ENCODE results near the gene CFAP100. TPM values are rescaled to one million over a fixed set of nuclear protein-coding genes. Genes with fewer than 3 reads are reported as not detected.

CFAP100 gene
- total RNA-seq, 1 experiment from 2014 or later = not detected

- Histone ChIP-seq H4K20me1 (ENCODE audit: insufficient read depth) (no peaks in the 10 kb centered on the region), H3K4me2 (ENCODE audit: low read length) (no peak overlapping the region), H3K36me3 (ENCODE audit: control insufficient read depth in 1 of 2, insufficient read depth in 2 of 2, low read length in 2 of 2) (no peaks in the 10 kb centered on the region), H3K27ac (ENCODE audit: low read depth, low read length) (no peak overlapping the region), H2AFZ (ENCODE audit: low read depth, low read length, poor library complexity, severe bottlenecking) (no peak overlapping the region), H3K4me1 (ENCODE audit: control insufficient read depth in 1 of 2, insufficient read depth in 2 of 2, low read length in 2 of 2) (no peaks in the 10 kb centered on the region), H3K27me3 (ENCODE audit: insufficient read depth, low read length) (no peaks in the 10 kb centered on the region), H3K4me3 (replicated peaks in 1 of 2; ENCODE audit: low read depth in 1 of 2, low read length in 2 of 2) (no peak overlapping the region), H3K79me2 (ENCODE audit: insufficient read depth, low read length) (no peaks in the 10 kb centered on the region), H3K9ac (ENCODE audit: low read length) (no peak overlapping the region), H3K9me3 (ENCODE audit: control insufficient read depth in 1 of 2, insufficient read depth in 1 of 2, low read depth in 1 of 2, low read length in 2 of 2) (no peaks in the 10 kb centered on the region), H3K9me2 (ENCODE audit: insufficient read depth) (no peaks in the 10 kb centered on the region)
- DNase-seq (ENCODE audit: low read depth, low spot score) = no peak
- TF ChIP-seq YY1 (IDR thresholded peaks at IDR 0.05; ENCODE audit: extremely low read depth, insufficient replicate concordance, low read depth, low read length) (no peak), CBX3 (IDR thresholded peaks at IDR 0.05; ENCODE audit: low read depth) (no peak), SRF (IDR thresholded peaks at IDR 0.05; ENCODE audit: low read depth) (no peak), EGR1 (IDR thresholded peaks at IDR 0.05; ENCODE audit: low read depth) (no peak), EZH2 (IDR thresholded peaks at IDR 0.05) (no peak), TCF7L2 (IDR thresholded peaks at IDR 0.05; ENCODE audit: borderline replicate concordance, extremely low read depth, insufficient read depth, insufficient read length) (no peak), RAD21 (IDR thresholded peaks at IDR 0.05; ENCODE audit: low read depth) (no peak), POLR2A (IDR thresholded peaks at IDR 0.05; ENCODE audit: borderline replicate concordance, extremely low read depth, insufficient read depth, insufficient read length) (no peak), FOSL1 (IDR thresholded peaks at IDR 0.05; ENCODE audit: low read depth) (no peak), ZNF274 (IDR thresholded peaks at IDR 0.05; ENCODE audit: low read depth, low read length) (no peak)
- TF ChIP-seq, protein P1, sequence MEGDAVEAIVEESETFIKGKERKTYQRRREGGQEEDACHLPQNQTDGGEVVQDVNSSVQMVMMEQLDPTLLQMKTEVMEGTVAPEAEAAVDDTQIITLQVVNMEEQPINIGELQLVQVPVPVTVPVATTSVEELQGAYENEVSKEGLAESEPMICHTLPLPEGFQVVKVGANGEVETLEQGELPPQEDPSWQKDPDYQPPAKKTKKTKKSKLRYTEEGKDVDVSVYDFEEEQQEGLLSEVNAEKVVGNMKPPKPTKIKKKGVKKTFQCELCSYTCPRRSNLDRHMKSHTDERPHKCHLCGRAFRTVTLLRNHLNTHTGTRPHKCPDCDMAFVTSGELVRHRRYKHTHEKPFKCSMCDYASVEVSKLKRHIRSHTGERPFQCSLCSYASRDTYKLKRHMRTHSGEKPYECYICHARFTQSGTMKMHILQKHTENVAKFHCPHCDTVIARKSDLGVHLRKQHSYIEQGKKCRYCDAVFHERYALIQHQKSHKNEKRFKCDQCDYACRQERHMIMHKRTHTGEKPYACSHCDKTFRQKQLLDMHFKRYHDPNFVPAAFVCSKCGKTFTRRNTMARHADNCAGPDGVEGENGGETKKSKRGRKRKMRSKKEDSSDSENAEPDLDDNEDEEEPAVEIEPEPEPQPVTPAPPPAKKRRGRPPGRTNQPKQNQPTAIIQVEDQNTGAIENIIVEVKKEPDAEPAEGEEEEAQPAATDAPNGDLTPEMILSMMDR (IDR thresholded peaks at IDR 0.05 in 2 of 3, conservative IDR thresholded peaks at IDR 0.05 in 1 of 3; ENCODE audit: borderline replicate concordance in 1 of 3, insufficient read depth in 1 of 3, low read depth in 2 of 3, low read length in 2 of 3) = no peak
- no TSS peak for BruUV-seq (replicated peaks)
- no peak for ATAC-seq
- POLR2A ChIA-PET = no interaction called here
- RAD21 ChIA-PET (ENCODE audit: low non-redundant PET in 1 of 2, low total read pairs in 2 of 2, uncharacterized antibody in 2 of 2, unreplicated experiment in 2 of 2) = no interaction called here
- intact Hi-C loops (cut with micrococcal nuclease) = no loop called here
- CTCF ChIA-PET = no interaction called here
Observed at GRCh38 chr3:126377211-126377610, 17.5 kb upstream of the CFAP100 start.
